ENCODE results near the gene LIN7A. TPM values are rescaled to one million over a fixed set of nuclear protein-coding genes. Genes with fewer than 3 reads are reported as not detected.

The LIN7A gene
- total and polyA plus RNA-seq, 2 of the 4 experiments (the other 2 are of a cell fraction) = 10.8 to 24.7 TPM

GRCh38 chr12:80892597-80893445 lies 44.9 kb downstream of the LIN7A start (continued):
- TF ChIP-seq, protein P1, sequence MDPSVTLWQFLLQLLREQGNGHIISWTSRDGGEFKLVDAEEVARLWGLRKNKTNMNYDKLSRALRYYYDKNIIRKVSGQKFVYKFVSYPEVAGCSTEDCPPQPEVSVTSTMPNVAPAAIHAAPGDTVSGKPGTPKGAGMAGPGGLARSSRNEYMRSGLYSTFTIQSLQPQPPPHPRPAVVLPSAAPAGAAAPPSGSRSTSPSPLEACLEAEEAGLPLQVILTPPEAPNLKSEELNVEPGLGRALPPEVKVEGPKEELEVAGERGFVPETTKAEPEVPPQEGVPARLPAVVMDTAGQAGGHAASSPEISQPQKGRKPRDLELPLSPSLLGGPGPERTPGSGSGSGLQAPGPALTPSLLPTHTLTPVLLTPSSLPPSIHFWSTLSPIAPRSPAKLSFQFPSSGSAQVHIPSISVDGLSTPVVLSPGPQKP (IDR thresholded peaks at IDR 0.05; ENCODE audit: borderline replicate concordance, low read depth, low read length) = no peak

DNA sequence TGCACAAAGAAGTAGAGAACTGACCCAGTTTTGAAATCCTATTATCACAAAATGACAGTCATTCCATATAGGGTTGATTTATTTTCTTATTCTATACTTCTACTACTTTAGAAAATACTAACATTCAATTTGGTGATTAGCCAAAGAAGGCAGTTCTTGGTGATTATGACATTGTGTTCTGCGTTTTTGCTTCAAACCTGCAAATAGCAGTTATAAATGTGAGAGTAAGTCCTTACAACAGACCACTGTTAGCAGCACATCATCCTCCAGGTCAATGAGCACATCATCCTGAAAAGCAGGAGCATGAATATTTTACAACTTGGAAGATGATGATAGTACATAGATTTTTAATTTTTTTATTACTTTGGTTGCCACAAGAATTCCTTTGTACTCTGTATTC lies 53.1 kb downstream of the LIN7A start:
- no peak overlapping the region for H4K91ac ChIP-seq (ENCODE audit: insufficient read depth, low read depth, low read length)
- ATAC-seq (ENCODE audit: low read depth) (no peak), DNase-seq (no peak)
- no peak overlapping the region for H2BK120ac ChIP-seq (ENCODE audit: low read depth, low read length)
- H4K5ac ChIP-seq (ENCODE audit: low read depth, low read length) = no peak overlapping the region
- no peak overlapping the region for H2BK5ac ChIP-seq (ENCODE audit: low read depth, low read length, poor library complexity, severe bottlenecking)
- no peak for TF ChIP-seq RAD21 (IDR thresholded peaks at IDR 0.05; ENCODE audit: low read length)
- no peak for TF ChIP-seq MAZ (IDR thresholded peaks at IDR 0.05; ENCODE audit: borderline replicate concordance, low read depth, low read length)
- TF ChIP-seq BHLHE40 (IDR thresholded peaks at IDR 0.05; ENCODE audit: low read depth, low read length) = no peak
- TF ChIP-seq, protein P2, sequence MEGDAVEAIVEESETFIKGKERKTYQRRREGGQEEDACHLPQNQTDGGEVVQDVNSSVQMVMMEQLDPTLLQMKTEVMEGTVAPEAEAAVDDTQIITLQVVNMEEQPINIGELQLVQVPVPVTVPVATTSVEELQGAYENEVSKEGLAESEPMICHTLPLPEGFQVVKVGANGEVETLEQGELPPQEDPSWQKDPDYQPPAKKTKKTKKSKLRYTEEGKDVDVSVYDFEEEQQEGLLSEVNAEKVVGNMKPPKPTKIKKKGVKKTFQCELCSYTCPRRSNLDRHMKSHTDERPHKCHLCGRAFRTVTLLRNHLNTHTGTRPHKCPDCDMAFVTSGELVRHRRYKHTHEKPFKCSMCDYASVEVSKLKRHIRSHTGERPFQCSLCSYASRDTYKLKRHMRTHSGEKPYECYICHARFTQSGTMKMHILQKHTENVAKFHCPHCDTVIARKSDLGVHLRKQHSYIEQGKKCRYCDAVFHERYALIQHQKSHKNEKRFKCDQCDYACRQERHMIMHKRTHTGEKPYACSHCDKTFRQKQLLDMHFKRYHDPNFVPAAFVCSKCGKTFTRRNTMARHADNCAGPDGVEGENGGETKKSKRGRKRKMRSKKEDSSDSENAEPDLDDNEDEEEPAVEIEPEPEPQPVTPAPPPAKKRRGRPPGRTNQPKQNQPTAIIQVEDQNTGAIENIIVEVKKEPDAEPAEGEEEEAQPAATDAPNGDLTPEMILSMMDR (conservative IDR thresholded peaks at IDR 0.05; ENCODE audit: low read depth, low read length) = no peak
- TF ChIP-seq RCOR1 (IDR thresholded peaks at IDR 0.05; ENCODE audit: insufficient replicate concordance, low read length) = no peak
- no peak for TF ChIP-seq NFE2L2 (IDR thresholded peaks at IDR 0.05; ENCODE audit: low read depth, low read length)
- H2BK15ac ChIP-seq (ENCODE audit: low read depth, low read length) = no peak overlapping the region
- H3K9me1 ChIP-seq (ENCODE audit: insufficient read depth, low read length) = no peaks in the 10 kb centered on the region
- no peak overlapping the region for H3K27ac ChIP-seq (ENCODE audit: insufficient read depth, low read length)
- no peaks in the 10 kb centered on the region for H3K9me3 ChIP-seq (ENCODE audit: control insufficient read depth, insufficient read depth, low read length)
- WGBS, 2 experiments (ENCODE audit: extremely low coverage in 2 of 2, insufficient read length in 1 of 2) = no CpG with 5 or more reads among the region's 1 CpG
- in situ Hi-C loops (cut with MboI; ENCODE audit: low sequenced_read_pairs) (no loop called here), intact Hi-C loops (cut with micrococcal nuclease) (no loop called here), dilution Hi-C loops (cut with HindIII; ENCODE audit: low sequenced_read_pairs, unreplicated experiment) (no loop called here)
- no peak overlapping the region for H3K18ac ChIP-seq (ENCODE audit: low read depth, low read length)
- H3K4me1 ChIP-seq (ENCODE audit: control insufficient read depth, insufficient read depth, low read length) = 0 out of 2 replicates have a peak, but pooled peaks cover 3% of the 10 kb centered on the region
- no peak overlapping the region for H4K8ac ChIP-seq (ENCODE audit: low read depth in 2 of 2, low read length in 2 of 2)
- H2BK20ac ChIP-seq (ENCODE audit: low read depth, low read length) = no peak overlapping the region
- no peak overlapping the region for H3K56ac ChIP-seq (ENCODE audit: extremely low read depth, insufficient read depth, low read length)
- no peak overlapping the region for H3K23ac ChIP-seq (ENCODE audit: low read depth, low read length)
- H4K20me1 ChIP-seq (ENCODE audit: insufficient read depth, low read length) = no peaks in the 10 kb centered on the region
- no TSS peak for BruUV-seq (replicated peaks)
- ChIA-PET POLR2A (ENCODE audit: unreplicated experiment) (no interaction called here), CTCF (no interaction called here)
- H3K14ac ChIP-seq (replicated peaks; ENCODE audit: low read depth, low read length) = no peak overlapping the region
- no peak overlapping the region for H3K9ac ChIP-seq (ENCODE audit: low read depth, low read length)
- H3K79me1 ChIP-seq (ENCODE audit: low read depth in 1 of 2, low read length in 2 of 2) = no peaks in the 10 kb centered on the region
- no peak overlapping the region for H2AK5ac ChIP-seq (ENCODE audit: low read depth, low read length)
- H2AK9ac ChIP-seq (replicated peaks; ENCODE audit: low read depth, low read length, poor library complexity) = no peak overlapping the region
- H3K4me3 ChIP-seq (ENCODE audit: insufficient read depth, low read depth, low read length) = no peak overlapping the region
- no peak overlapping the region for H2AFZ ChIP-seq (replicated peaks; ENCODE audit: low read length, poor library complexity)
- H3K36me3 ChIP-seq (ENCODE audit: control insufficient read depth, insufficient read depth, low read length) = no peaks in the 10 kb centered on the region; the same call in 1 of the 2 replicates
- H3K4ac ChIP-seq (ENCODE audit: low read depth, low read length) = no peak overlapping the region
- no peak overlapping the region for H3K4me2 ChIP-seq (ENCODE audit: low read depth, low read length)
- H3K27me3 ChIP-seq (ENCODE audit: control insufficient read depth, insufficient read depth, low read length) = no peaks in the 10 kb centered on the region

All from IMR-90 (cell line).